ENCODE data around the gene CHCHD6. TPM values are rescaled to one million over a fixed set of nuclear protein-coding genes. Genes with fewer than 3 reads are reported as not detected.

CHCHD6 gene
- total and polyA plus RNA-seq, 2 of the 4 experiments (the other 2 are of a cell fraction), result 18.8 to 28.9 TPM

- no peak overlapping the region for H2AK5ac ChIP-seq (ENCODE audit: low read depth, low read length)
- no peak overlapping the region for H2AK9ac ChIP-seq (replicated peaks; ENCODE audit: low read depth, low read length, poor library complexity)
- H3K4me2 ChIP-seq (ENCODE audit: low read depth, low read length), result no peak overlapping the region
- no peak overlapping the region for H3K27ac ChIP-seq (ENCODE audit: insufficient read depth, low read length)
- no peak overlapping the region for H2BK120ac ChIP-seq (ENCODE audit: low read depth, low read length)
- no peaks in the 10 kb centered on the region for H3K9me1 ChIP-seq (ENCODE audit: insufficient read depth, low read length)
- H3K79me1 ChIP-seq (ENCODE audit: low read depth in 1 of 2, low read length in 2 of 2), result no peaks in the 10 kb centered on the region
- H3K9ac ChIP-seq (ENCODE audit: low read depth, low read length), result no peak overlapping the region
- TF ChIP-seq POLR2A (IDR thresholded peaks at IDR 0.05; ENCODE audit: low read depth, low read length) (no peak), USF2 (IDR thresholded peaks at IDR 0.05; ENCODE audit: low read depth, low read length) (no peak), MAFK (IDR thresholded peaks at IDR 0.05; ENCODE audit: low read depth, low read length) (no peak), ELK1 (IDR thresholded peaks at IDR 0.05; ENCODE audit: borderline replicate concordance, low read depth, low read length) (no peak), SMC3 (IDR thresholded peaks at IDR 0.05; ENCODE audit: low read depth, low read length) (no peak), MXI1 (IDR thresholded peaks at IDR 0.05; ENCODE audit: borderline replicate concordance, low read depth, low read length) (no peak), BHLHE40 (IDR thresholded peaks at IDR 0.05; ENCODE audit: low read depth, low read length) (no peak), CEBPB (IDR thresholded peaks at IDR 0.05; ENCODE audit: low read depth, low read length) (no peak), CHD1 (IDR thresholded peaks at IDR 0.05; ENCODE audit: low read depth, low read length) (no peak), MAZ (IDR thresholded peaks at IDR 0.05; ENCODE audit: borderline replicate concordance, low read depth, low read length) (no peak), RAD21 (IDR thresholded peaks at IDR 0.05; ENCODE audit: low read length) (no peak), FOS (IDR thresholded peaks at IDR 0.05; ENCODE audit: low read depth, low read length) (no peak), RCOR1 (IDR thresholded peaks at IDR 0.05; ENCODE audit: insufficient replicate concordance, low read length) (no peak), NFE2L2 (IDR thresholded peaks at IDR 0.05; ENCODE audit: low read depth, low read length) (no peak), CTCF (conservative IDR thresholded peaks at IDR 0.05; ENCODE audit: low read depth, low read length) (no peak), RFX5 (IDR thresholded peaks at IDR 0.05; ENCODE audit: low read depth, low read length) (no peak)
- H3K36me3 ChIP-seq (ENCODE audit: control insufficient read depth, insufficient read depth, low read length), result no peaks in the 10 kb centered on the region
- no peak overlapping the region for H2BK20ac ChIP-seq (ENCODE audit: low read depth, low read length)
- H4K20me1 ChIP-seq (ENCODE audit: insufficient read depth, low read length), result no peaks in the 10 kb centered on the region
- H3K4me3 ChIP-seq (ENCODE audit: insufficient read depth, low read depth, low read length), result no peak overlapping the region
- H3K56ac ChIP-seq (ENCODE audit: extremely low read depth, insufficient read depth, low read length), result no peak overlapping the region
- H4K91ac ChIP-seq (ENCODE audit: insufficient read depth, low read depth, low read length), result no peak overlapping the region
- POLR2A ChIA-PET (ENCODE audit: unreplicated experiment), result no interaction called here
- dilution Hi-C loops (cut with HindIII; ENCODE audit: low sequenced_read_pairs, unreplicated experiment) (no loop called here), intact Hi-C loops (cut with micrococcal nuclease) (no loop called here), in situ Hi-C loops (cut with MboI; ENCODE audit: low sequenced_read_pairs) (no loop called here)
- H4K8ac ChIP-seq (ENCODE audit: low read depth in 2 of 2, low read length in 2 of 2), result no peak overlapping the region
- ATAC-seq (ENCODE audit: low read depth) (no peak), DNase-seq (no peak)
- no peaks in the 10 kb centered on the region; the same call in 1 of the 2 replicates for H3K4me1 ChIP-seq (ENCODE audit: control insufficient read depth, insufficient read depth, low read length)
- H3K14ac ChIP-seq (replicated peaks; ENCODE audit: low read depth, low read length), result no peak overlapping the region
- H3K9me3 ChIP-seq (ENCODE audit: control insufficient read depth, insufficient read depth, low read length), result no peaks in the 10 kb centered on the region
- H2BK5ac ChIP-seq (ENCODE audit: low read depth, low read length, poor library complexity, severe bottlenecking), result no peak overlapping the region
- H3K23ac ChIP-seq (ENCODE audit: low read depth, low read length), result no peak overlapping the region
- H2AFZ ChIP-seq (replicated peaks; ENCODE audit: low read length, poor library complexity), result peak overlapping the region; percentile 9
- H2BK15ac ChIP-seq (ENCODE audit: low read depth, low read length), result no peak overlapping the region
- WGBS, 2 experiments (ENCODE audit: extremely low coverage in 2 of 2, insufficient read length in 1 of 2), result 100% methylated on average over 1 of the region's 7 CpGs; no CpG with 5 or more reads in 1 of the 2 experiments
- CTCF ChIA-PET, result no interaction called here
- no peaks in the 10 kb centered on the region for H3K27me3 ChIP-seq (ENCODE audit: control insufficient read depth, insufficient read depth, low read length)
- no peak overlapping the region for H3K4ac ChIP-seq (ENCODE audit: low read depth, low read length)
- no TSS peak for BruUV-seq (replicated peaks)
- no peak overlapping the region for H4K5ac ChIP-seq (ENCODE audit: low read depth, low read length)
- no peak overlapping the region for H3K18ac ChIP-seq (ENCODE audit: low read depth, low read length)
These were observed 93.5 kb downstream of the CHCHD6 start for GRCh38 chr3:126797563-126797962.

All from IMR-90 (cell line).